Adipose tissue (tissue), 3 donors: Measurements from ENCODE around the gene USP6. TPM values are rescaled to one million over a fixed set of nuclear protein-coding genes. Genes with fewer than 3 reads are reported as not detected.
"Not testable (repeated sequence)": the region's sequence is repeated elsewhere in the genome, so short reads cannot be mapped to it uniquely, and the experiment has no call there.

Experiments used
- H3K27ac ChIP-seq: one replicate; pipeline ENCODE4 v1.5.1; 2013; ENCODE audit warnings: low read depth, low read length
- WGBS, 3 donors: extraction: QIAGEN DNeasy Blood & Tissue Kit; methylation state at CpG; one replicate each; pipeline ENCODE4 v1.1.7; 2013; 5-methylcytosine and 5-hydroxymethylcytosine counted together
- polyA plus RNA-seq, 3 donors: library from polyadenylated mRNA; stranded (reverse); fragments of 200-250 nt; gene quantifications; one replicate each; pipeline ENCODE4 v1.2.3, GENCODE V29; 2013
- donor health status: healthy with polysubstance abuse.
- donor health status: Bipolar disorder and iron deficiency.
- donor health status: healthy.

The USP6 gene
- polyA plus RNA-seq, 3 donors = 0.03 to 0.11 (median 0.03) TPM

GRCh38 chr17:5120436-5121185 lies 4.8 kb downstream of the USP6 start:
- not testable (repeated sequence) for H3K27ac ChIP-seq
- 90 to 92% (median 90%) methylated on average over 6 of the region's 6 CpGs for WGBS, 3 donors

- no peak overlapping the region for H3K27ac ChIP-seq
- 89 to 93% (median 92%) methylated on average over 16 of the region's 16 CpGs for WGBS, 3 donors
Observed at GRCh38 chr17:5121186-5121841, 5.5 kb downstream of the USP6 start.

GRCh38 chr17:5122056-5122455 lies 6.2 kb downstream of the USP6 start:
- WGBS, 3 donors = 73 to 77% (median 75%) methylated on average over 7 of the region's 7 CpGs
- H3K27ac ChIP-seq = not testable (repeated sequence)

- WGBS, 3 donors = 3 to 6% (median 4%) methylated on average over 65 to 75 of the region's 75 CpGs
- no peak overlapping the region for H3K27ac ChIP-seq
Observed at GRCh38 chr17:5122586-5123342, 6.9 kb downstream of the USP6 start.

- no peak overlapping the region for H3K27ac ChIP-seq
- 53 to 64% (median 55%) methylated on average over 39 to 53 of the region's 53 CpGs for WGBS, 3 donors
Observed at GRCh38 chr17:5123343-5124124, 7.7 kb downstream of the USP6 start.

- 67 to 82% (median 67%) methylated on average over 5 of the region's 5 CpGs for WGBS, 3 donors
Observed at GRCh38 chr17:5124125-5124760, 8.4 kb downstream of the USP6 start.

GRCh38 chr17:5124896-5125295 lies 9.1 kb downstream of the USP6 start:
- WGBS, 3 donors = 76 to 85% (median 80%) methylated on average over 7 of the region's 7 CpGs
- H3K27ac ChIP-seq = not testable (repeated sequence)

More at GRCh38 chr17:5124125-5124760, 8.4 kb downstream of the USP6 start:
- not testable (repeated sequence) for H3K27ac ChIP-seq

GRCh38 chr17:5126719-5127488 lies 11.1 kb downstream of the USP6 start:
- WGBS, 3 donors = 79 to 86% (median 84%) methylated on average over 14 to 17 of the region's 17 CpGs

GRCh38 chr17:5127910-5128309 lies 12.1 kb downstream of the USP6 start:
- 75 to 79% (median 76%) methylated on average over 4 of the region's 4 CpGs for WGBS, 3 donors
- no peak overlapping the region for H3K27ac ChIP-seq

More at GRCh38 chr17:5126719-5127488, 11.1 kb downstream of the USP6 start:
- no peak overlapping the region for H3K27ac ChIP-seq

GRCh38 chr17:5128387-5128786 lies 12.6 kb downstream of the USP6 start:
- WGBS, 3 donors = 78 to 85% (median 84%) methylated on average over 8 of the region's 8 CpGs
- not testable (repeated sequence) for H3K27ac ChIP-seq

- no peak overlapping the region for H3K27ac ChIP-seq
- WGBS, 3 donors = 83 to 91% (median 88%) methylated on average over 11 of the region's 11 CpGs
Observed at GRCh38 chr17:5128905-5129535, 13.2 kb downstream of the USP6 start.

GRCh38 chr17:5129770-5130169 lies 13.9 kb downstream of the USP6 start:
- H3K27ac ChIP-seq = not testable (repeated sequence)
- whole genome bisulfite sequencing, 3 donors = 88 to 93% (median 89%) methylated on average over 8 of the region's 8 CpGs

GRCh38 chr17:5130261-5130660 lies 14.4 kb downstream of the USP6 start:
- 88 to 94% (median 88%) methylated on average over 10 of the region's 10 CpGs for WGBS, 3 donors
- not testable (repeated sequence) for H3K27ac ChIP-seq

GRCh38 chr17:5130687-5131086 lies 14.9 kb downstream of the USP6 start:
- H3K27ac ChIP-seq = not testable (repeated sequence)
- WGBS, 3 donors = 82 to 91% (median 87%) methylated on average over 5 of the region's 5 CpGs

- WGBS, 3 donors = 91 to 93% (median 92%) methylated on average over 7 of the region's 7 CpGs
- no peak overlapping the region for H3K27ac ChIP-seq
Observed at GRCh38 chr17:5131146-5131715, 15.4 kb downstream of the USP6 start.

GRCh38 chr17:5131799-5132502 lies 16.1 kb downstream of the USP6 start:
- 80 to 87% (median 86%) methylated on average over 16 of the region's 16 CpGs for WGBS, 3 donors
- not testable (repeated sequence) for H3K27ac ChIP-seq
